ENCODE measurements around the gene MSANTD1. TPM values are rescaled to one million over a fixed set of nuclear protein-coding genes. Genes with fewer than 3 reads are reported as not detected.

MSANTD1 gene
- total RNA-seq, 4 donors from 2014 or later, result 0.36 to 0.72 TPM; not detected in 2

DNA sequence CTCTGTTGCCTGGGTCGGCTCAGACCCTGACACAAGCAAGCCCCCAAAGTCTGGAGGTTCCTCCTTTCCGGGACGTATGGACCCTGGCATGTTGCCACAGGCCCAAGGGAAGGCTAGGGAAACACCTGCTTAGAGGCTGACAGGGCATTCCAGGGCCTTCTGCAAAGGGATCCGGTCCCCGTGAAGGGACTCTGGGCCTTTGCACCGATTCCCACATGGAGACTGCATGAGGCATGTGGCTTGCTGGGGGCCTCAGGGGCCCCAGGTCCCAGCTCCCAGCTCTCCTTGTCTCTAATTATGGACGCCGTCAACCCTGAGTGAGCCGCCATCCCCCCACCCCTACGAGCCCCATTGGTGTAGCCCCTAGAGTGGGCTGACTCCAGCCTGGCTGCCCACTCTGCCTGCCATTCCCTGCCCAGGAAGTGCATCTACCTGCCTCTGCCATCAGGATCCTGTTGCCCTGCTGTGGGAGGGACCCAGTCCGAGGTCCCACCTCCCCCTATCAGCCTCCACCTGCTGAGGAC is 39.7 kb downstream of the MSANTD1 start:
- Histone ChIP-seq H3K4me1 (peaks cover 43% of the 10 kb centered on the region), H3K27me3 (peaks cover 36% of the 10 kb centered on the region), H3K4me3 (no peak overlapping the region), H3K9me3 (no peaks in the 10 kb centered on the region), H3K36me3 (no peaks in the 10 kb centered on the region), H3K27ac (no peak overlapping the region)
- TF ChIP-seq POLR2A (IDR thresholded peaks at IDR 0.05), result no peak
- TF ChIP-seq POLR2AphosphoS5 (IDR thresholded peaks at IDR 0.05), result no peak
- no peak for TF ChIP-seq EP300 (IDR thresholded peaks at IDR 0.05)
- TF ChIP-seq, protein P1, sequence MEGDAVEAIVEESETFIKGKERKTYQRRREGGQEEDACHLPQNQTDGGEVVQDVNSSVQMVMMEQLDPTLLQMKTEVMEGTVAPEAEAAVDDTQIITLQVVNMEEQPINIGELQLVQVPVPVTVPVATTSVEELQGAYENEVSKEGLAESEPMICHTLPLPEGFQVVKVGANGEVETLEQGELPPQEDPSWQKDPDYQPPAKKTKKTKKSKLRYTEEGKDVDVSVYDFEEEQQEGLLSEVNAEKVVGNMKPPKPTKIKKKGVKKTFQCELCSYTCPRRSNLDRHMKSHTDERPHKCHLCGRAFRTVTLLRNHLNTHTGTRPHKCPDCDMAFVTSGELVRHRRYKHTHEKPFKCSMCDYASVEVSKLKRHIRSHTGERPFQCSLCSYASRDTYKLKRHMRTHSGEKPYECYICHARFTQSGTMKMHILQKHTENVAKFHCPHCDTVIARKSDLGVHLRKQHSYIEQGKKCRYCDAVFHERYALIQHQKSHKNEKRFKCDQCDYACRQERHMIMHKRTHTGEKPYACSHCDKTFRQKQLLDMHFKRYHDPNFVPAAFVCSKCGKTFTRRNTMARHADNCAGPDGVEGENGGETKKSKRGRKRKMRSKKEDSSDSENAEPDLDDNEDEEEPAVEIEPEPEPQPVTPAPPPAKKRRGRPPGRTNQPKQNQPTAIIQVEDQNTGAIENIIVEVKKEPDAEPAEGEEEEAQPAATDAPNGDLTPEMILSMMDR (IDR thresholded peaks at IDR 0.05), result no peak
- 45% methylated on average over 4 of the region's 11 CpGs for whole genome bisulfite sequencing
- peak; percentile 56 to 65 for DNase-seq (ENCODE audit: low spot score in 2 of 2)

DNA sequence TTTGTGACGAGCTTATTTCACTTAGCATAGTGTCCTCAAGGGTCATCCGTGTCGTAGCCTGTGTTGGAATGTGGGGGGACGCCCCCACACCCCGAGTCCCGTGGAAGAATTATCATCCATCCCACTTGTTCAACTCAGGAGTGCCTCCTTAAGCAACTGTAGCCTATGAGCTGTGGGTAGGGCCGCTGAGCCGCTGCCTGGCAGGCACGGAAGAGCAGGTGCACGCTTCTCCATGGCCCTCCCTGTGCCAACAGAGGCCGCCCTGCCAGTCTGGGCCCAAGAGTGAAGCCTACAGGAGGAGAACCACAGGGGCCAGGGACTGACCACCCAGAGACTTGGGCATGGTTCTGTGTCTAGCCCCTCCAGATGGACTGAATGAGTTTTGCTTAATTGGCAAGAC is 41.5 kb downstream of the MSANTD1 start:
- no peaks in the 10 kb centered on the region for H3K36me3 ChIP-seq
- H3K4me3 ChIP-seq, result no peak overlapping the region
- H3K4me1 ChIP-seq, result peaks cover 53% of the 10 kb centered on the region
- peak; percentile 54 to 67 for DNase-seq (ENCODE audit: low spot score in 2 of 2)
- WGBS, result 76% methylated on average over 10 of the region's 11 CpGs
- peaks cover 24% of the 10 kb centered on the region for H3K27me3 ChIP-seq
- no peak overlapping the region for H3K27ac ChIP-seq
- TF ChIP-seq, protein P1 (IDR thresholded peaks at IDR 0.05), result no peak
- TF ChIP-seq POLR2A (IDR thresholded peaks at IDR 0.05) (no peak), POLR2AphosphoS5 (IDR thresholded peaks at IDR 0.05) (no peak), EP300 (IDR thresholded peaks at IDR 0.05) (no peak)
- no peaks in the 10 kb centered on the region for H3K9me3 ChIP-seq

DNA sequence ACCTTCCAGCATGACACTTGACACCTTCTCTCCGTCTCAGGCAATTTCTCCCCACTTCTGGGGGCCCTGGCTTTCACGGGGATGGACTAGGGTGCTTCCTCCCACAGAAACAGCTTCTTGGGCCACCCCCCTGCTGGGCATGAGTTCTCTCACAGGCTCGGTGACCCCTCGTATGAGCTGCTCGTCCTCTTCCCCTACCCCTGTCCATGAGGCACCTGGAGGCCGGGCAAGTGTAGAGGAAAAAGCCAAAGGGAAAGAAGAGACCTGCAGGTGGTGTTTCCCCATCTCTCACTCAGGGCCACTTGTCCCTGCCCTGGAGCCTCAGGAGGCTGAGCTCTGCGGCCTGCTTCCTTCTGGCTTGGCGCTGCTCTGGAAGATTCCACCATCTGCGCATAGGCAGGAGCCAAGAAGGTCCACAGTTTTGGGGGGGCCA is 41.9 kb downstream of the MSANTD1 start:
- H3K4me1 ChIP-seq, result peaks cover 49% of the 10 kb centered on the region
- TF ChIP-seq, protein P1 (IDR thresholded peaks at IDR 0.05), result no peak
- TF ChIP-seq POLR2A (IDR thresholded peaks at IDR 0.05) (no peak), EP300 (IDR thresholded peaks at IDR 0.05) (no peak), POLR2AphosphoS5 (IDR thresholded peaks at IDR 0.05) (no peak)
- DNase-seq (ENCODE audit: low spot score in 2 of 2), result peak in 1 of 2 donors; percentile 63
- WGBS, result 81% methylated on average over 9 of the region's 9 CpGs
- H3K4me3 ChIP-seq, result peak overlapping the region; percentile 95
- H3K27ac ChIP-seq, result no peak overlapping the region
- H3K9me3 ChIP-seq, result no peaks in the 10 kb centered on the region
- H3K27me3 ChIP-seq, result peaks cover 20% of the 10 kb centered on the region
- H3K36me3 ChIP-seq, result no peaks in the 10 kb centered on the region

DNA sequence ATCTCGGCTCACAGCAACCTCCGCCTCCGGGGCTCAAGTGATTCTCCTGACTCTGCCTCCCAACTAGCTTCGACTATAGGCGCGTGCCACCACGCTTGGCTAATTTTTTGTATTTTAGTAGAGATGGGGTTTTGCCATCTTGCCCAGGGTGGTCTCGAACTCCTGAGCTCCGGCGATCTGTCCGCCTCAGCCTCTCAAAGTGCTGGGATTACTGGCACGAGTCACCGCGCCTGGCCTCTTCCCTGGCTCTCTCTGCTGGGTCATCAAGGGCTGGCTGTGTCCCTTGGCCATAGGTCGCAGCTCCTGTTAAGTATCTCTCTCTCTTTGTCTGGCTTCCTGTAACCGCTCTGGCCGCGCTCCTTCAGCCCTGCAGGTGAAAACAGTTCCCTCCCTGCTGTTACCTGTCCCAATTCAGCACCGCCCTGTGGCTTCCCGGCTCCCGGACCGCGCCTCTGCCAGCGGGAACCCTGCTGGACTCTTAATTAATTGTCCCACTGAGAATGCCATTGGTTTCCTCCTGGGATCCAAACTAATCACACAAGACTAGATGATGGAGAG is 42.5 kb downstream of the MSANTD1 start:
- no peaks in the 10 kb centered on the region for H3K36me3 ChIP-seq
- peak overlapping the region; percentile 95 for H3K4me3 ChIP-seq
- H3K9me3 ChIP-seq, result no peaks in the 10 kb centered on the region
- no peak for DNase-seq (ENCODE audit: low spot score in 2 of 2)
- TF ChIP-seq POLR2A (IDR thresholded peaks at IDR 0.05) (no peak), EP300 (IDR thresholded peaks at IDR 0.05) (no peak), POLR2AphosphoS5 (IDR thresholded peaks at IDR 0.05) (no peak)
- TF ChIP-seq, protein P1 (IDR thresholded peaks at IDR 0.05), result no peak
- 43% methylated on average over 24 of the region's 24 CpGs for WGBS
- H3K27me3 ChIP-seq, result peaks cover 15% of the 10 kb centered on the region
- peak overlapping the region; percentile 96 for H3K27ac ChIP-seq
- peaks cover 43% of the 10 kb centered on the region for H3K4me1 ChIP-seq

DNA sequence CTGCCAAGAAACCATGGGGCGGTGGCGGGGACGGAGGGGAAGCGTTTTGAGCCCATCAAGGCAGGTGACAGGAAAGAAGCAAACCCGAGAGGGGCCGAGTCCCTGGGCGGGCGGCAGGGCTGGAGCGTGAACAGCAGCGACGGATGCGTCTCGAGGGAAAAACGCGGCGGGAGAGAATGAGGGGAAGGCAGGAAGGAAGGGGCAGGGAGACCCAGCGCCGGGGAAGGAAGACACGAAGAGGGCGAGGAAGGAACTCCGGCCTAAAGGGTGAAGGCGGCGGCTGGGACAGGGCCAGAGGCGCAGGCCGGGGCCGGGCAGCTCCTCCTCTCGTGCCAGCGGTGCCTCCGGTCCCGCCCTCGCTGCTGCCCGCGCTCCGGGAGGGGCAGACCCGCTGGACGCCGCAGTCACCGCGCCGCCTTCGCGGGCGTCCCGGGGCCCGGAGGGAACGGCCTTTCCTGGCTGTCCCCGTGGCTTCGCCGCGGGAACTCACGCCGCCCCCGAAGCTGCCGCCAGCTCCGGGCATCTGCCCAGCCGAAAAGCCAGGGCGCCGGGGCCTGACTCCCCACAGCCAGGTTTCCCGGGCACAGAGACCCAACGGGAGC is 43.1 kb downstream of the MSANTD1 start:
- Histone ChIP-seq H3K9me3 (no peaks in the 10 kb centered on the region), H3K27ac (peak overlapping the region; percentile 96), H3K4me3 (peak overlapping the region; percentile 95), H3K27me3 (peaks cover 11% of the 10 kb centered on the region), H3K36me3 (no peaks in the 10 kb centered on the region), H3K4me1 (peaks cover 37% of the 10 kb centered on the region)
- TF ChIP-seq POLR2A (IDR thresholded peaks at IDR 0.05) (no peak), POLR2AphosphoS5 (IDR thresholded peaks at IDR 0.05) (no peak), EP300 (IDR thresholded peaks at IDR 0.05) (no peak)
- TF ChIP-seq, protein P1 (IDR thresholded peaks at IDR 0.05), result no peak
- peak; percentile 83 for DNase-seq (ENCODE audit: low spot score in 2 of 2)
- WGBS, result under 1% methylated on average over 29 of the region's 60 CpGs

Data from suprapubic skin (tissue), 4 donors.